ENCODE measurements around the gene NLRP10. TPM values are rescaled to one million over a fixed set of nuclear protein-coding genes. Genes with fewer than 3 reads are reported as not detected.

Gene NLRP10
- total RNA-seq, 1 experiment from 2014 or later = not detected

DNA sequence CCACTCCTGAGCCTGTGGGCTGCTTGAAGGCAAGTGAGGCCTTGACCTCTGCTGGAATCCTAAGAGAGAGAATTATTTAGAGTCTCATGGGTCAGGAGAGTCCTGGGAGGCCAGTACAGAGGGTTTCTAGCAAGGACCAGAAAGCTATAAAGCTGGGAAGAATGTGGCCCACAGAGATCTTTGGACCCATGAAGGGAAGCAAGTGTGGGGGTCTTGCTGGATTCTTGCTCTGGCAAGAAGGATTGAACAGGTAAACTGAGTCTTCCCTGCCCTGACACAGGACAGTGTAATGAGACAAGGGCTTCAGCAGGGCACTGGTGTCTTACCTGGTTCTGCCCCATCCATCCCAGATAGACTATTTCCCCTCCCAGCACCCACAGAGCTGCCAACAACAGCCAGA, 40.3 kb upstream of the NLRP10 start:
- peaks cover 1% of the 10 kb centered on the region for H3K27me3 Mint-ChIP-seq (ENCODE audit: low read depth)
- H3K4me2 ChIP-seq (ENCODE audit: insufficient read depth, insufficient read length, low read length) = no peak overlapping the region

More for the DNA sequence above, 40.3 kb upstream of the NLRP10 start:
- Histone ChIP-seq H2BK120ac (ENCODE audit: low read depth, low read length, poor library complexity, severe bottlenecking) (no peak overlapping the region), H2AK5ac (ENCODE audit: insufficient read length, low read length) (no peak overlapping the region), H3K9me3 (ENCODE audit: control insufficient read depth, low read depth, low read length) (no peaks in the 10 kb centered on the region), H3K79me1 (ENCODE audit: insufficient read depth, low read depth, low read length, poor library complexity, severe bottlenecking) (no peaks in the 10 kb centered on the region), H2AFZ (ENCODE audit: low read length) (no peak overlapping the region), H3K14ac (ENCODE audit: insufficient read depth, low read length) (no peak overlapping the region), H2BK12ac (ENCODE audit: insufficient read length, low read depth, low read length) (no peak overlapping the region), H3T11ph (ENCODE audit: low read length) (no peak overlapping the region), H3K27me3 (ENCODE audit: insufficient read depth, low read length) (no peaks in the 10 kb centered on the region), H2BK20ac (ENCODE audit: low read depth, low read length, poor library complexity, severe bottlenecking) (no peak overlapping the region), H4K8ac (replicated peaks; ENCODE audit: insufficient read length, low read depth, low read length) (no peak overlapping the region), H3K27ac (ENCODE audit: insufficient read length, low read depth, low read length) (no peak overlapping the region), H3K56ac (ENCODE audit: insufficient read length, low read depth, low read length) (no peak overlapping the region), H3K79me2 (ENCODE audit: insufficient read depth, low read length) (no peaks in the 10 kb centered on the region), H3K4me1 (ENCODE audit: insufficient read depth, low read length) (no peaks in the 10 kb centered on the region), H3K18ac (ENCODE audit: insufficient read length, low read depth, low read length) (no peak overlapping the region), H3K4ac (ENCODE audit: low read depth, low read length) (no peak overlapping the region), H2BK5ac (ENCODE audit: insufficient read length, low read length) (no peak overlapping the region), H3K23ac (ENCODE audit: insufficient read length, low read depth, low read length) (no peak overlapping the region), H3K9ac (ENCODE audit: extremely low read depth, insufficient read length, low read length) (no peak overlapping the region), H3K23me2 (ENCODE audit: insufficient read length, low read depth, low read length, poor library complexity, severe bottlenecking) (no peaks in the 10 kb centered on the region), H4K20me1 (ENCODE audit: control insufficient read depth, insufficient read depth, insufficient read length) (no peaks in the 10 kb centered on the region), H4K5ac (ENCODE audit: insufficient read length, low read depth, low read length) (no peak overlapping the region), H2BK15ac (ENCODE audit: low read depth, low read length) (no peak overlapping the region), H4K91ac (ENCODE audit: insufficient read length, low read depth, low read length) (no peak overlapping the region)
- no peak overlapping the region for H3K4me3 Mint-ChIP-seq
- no peaks in the 10 kb centered on the region for H3K4me1 Mint-ChIP-seq
- TF ChIP-seq, protein P1, sequence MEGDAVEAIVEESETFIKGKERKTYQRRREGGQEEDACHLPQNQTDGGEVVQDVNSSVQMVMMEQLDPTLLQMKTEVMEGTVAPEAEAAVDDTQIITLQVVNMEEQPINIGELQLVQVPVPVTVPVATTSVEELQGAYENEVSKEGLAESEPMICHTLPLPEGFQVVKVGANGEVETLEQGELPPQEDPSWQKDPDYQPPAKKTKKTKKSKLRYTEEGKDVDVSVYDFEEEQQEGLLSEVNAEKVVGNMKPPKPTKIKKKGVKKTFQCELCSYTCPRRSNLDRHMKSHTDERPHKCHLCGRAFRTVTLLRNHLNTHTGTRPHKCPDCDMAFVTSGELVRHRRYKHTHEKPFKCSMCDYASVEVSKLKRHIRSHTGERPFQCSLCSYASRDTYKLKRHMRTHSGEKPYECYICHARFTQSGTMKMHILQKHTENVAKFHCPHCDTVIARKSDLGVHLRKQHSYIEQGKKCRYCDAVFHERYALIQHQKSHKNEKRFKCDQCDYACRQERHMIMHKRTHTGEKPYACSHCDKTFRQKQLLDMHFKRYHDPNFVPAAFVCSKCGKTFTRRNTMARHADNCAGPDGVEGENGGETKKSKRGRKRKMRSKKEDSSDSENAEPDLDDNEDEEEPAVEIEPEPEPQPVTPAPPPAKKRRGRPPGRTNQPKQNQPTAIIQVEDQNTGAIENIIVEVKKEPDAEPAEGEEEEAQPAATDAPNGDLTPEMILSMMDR (conservative IDR thresholded peaks at IDR 0.05) = no peak
- no peak overlapping the region for H3K27ac Mint-ChIP-seq
- H3K36me3 Mint-ChIP-seq (ENCODE audit: insufficient read depth in 1 of 3, low read depth in 3 of 3) = no peaks in the 10 kb centered on the region
- no peaks in the 10 kb centered on the region for H3K9me3 Mint-ChIP-seq
- no peak for DNase-seq
